ENCODE data around the gene XPO1. TPM values are rescaled to one million over a fixed set of nuclear protein-coding genes. Genes with fewer than 3 reads are reported as not detected.
"Not testable (repeated sequence)": the region's sequence is repeated elsewhere in the genome, so short reads cannot be mapped to it uniquely, and the experiment has no call there.

The XPO1 gene
- total RNA-seq, 1 donor from 2014 or later: 221 TPM

DNA sequence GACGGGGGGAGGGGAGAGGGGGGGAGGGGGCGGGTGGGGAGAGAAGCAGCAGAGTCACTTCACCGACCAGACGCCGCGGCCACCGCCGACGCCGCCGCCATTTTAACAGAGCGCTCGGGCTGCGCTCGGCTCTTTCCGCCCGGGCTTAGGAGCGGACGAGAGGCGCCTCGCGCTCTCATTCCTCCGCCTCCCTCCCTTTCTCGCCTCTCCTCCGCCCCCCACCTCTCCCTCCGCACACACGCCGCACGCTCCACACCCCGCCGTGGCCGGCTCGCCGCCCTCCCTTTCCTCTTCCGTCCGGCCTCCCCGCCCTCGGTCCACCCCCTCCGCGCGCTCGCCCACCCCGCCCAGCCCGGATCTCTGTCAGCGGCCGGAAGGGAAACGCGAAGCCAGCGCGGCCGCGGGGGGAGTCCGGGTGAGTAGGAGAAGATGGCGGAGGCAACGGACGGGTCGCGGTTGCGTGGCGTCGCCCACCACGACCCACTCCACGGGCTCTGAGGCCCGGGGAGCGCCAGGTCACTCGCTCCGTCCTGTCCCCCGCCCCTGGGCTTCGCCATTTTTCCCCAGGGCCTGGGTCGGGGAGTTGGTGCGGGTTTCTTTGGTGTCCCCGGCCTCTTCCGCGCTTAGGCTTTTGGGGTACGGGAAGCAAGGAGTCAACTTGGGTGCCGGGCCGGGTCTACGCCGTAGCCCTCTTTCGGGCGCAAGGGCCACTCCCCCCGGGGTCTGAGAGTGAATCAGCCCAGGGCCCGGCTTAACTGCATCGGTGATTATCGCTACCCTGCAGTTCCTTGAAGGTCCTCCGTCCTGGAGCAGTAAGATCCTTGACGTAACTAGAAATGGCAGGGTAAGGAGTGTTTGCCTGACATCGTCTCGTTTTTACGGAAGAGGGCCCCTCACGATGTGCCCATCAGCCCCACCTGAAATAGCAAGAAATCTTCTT, 66.9 kb downstream of the XPO1 start, which contains the start of gene USP34:
Gene USP34 (minus strand): TSS at position 123 of the 940 bp plus-strand sequence. CDS start 395 bp downstream, outside the sequence.
- no peaks in the 10 kb centered on the region for H3K27me3 Mint-ChIP-seq (ENCODE audit: low read depth)
- H3K4me3 Mint-ChIP-seq (ENCODE audit: low read depth): peak within 1 kb of the TSS; percentile 92
- intact Hi-C loops (cut with micrococcal nuclease): loop anchor here (1.0 to 2.0 kb wide), 5 partner anchors 45 to 454 kb away; partner anchors contain the start of genes FAM161A, PEX13 and XPO1
- H3K4me1 Mint-ChIP-seq (ENCODE audit: low read depth): peaks cover 24% of the 10 kb centered on the region
- peaks cover 21% of the 10 kb centered on the region for H3K36me3 Mint-ChIP-seq (ENCODE audit: low read depth)
- H3K9me3 Mint-ChIP-seq: no peaks in the 10 kb centered on the region
- DNase-seq (ENCODE audit: low spot score): peak; percentile 91
- H3K27ac Mint-ChIP-seq: peak within 1 kb of the TSS; percentile 93

DNA sequence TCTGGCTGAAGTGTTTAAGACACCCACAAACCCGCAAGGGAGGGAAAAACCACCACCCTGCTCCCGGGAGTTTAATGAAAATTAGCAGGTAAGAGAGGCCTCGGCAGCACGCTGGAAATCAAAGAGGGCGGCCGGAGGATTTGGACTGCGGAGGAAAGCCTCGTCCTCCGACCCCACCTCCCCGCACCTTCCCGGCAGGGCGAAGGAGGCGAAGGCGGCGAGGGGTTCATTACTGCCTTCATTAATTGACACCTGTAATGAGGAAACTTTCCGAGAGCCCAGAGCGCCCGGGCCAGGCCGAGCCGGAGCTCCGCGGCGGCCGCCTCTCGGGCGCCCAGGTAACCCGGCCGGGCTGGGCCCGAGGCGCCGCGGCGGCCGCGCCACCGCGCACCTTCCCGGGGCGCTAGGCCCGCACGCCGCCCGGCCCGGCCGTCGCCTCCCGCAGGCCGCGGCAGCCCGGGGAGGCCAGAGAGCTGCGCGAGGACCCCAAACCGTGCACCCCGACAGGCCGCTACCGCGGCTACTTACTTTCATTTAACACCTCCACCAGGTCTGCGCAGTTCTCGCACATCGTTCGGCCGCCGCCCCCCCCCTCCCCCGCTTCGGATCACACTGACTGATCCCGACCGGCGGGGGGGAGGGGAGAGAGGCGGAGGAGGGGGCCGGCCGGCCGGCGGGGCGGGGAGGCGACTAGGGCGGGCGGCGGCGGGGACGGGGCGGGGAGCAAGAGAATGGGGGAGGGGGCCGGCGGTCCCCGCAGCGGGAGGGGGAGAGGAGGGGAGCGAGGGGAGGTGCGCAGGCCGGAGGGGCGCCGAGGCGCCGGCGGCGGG, 67.8 kb downstream of the XPO1 start:
- H3K4me1 Mint-ChIP-seq (ENCODE audit: low read depth): peaks cover 25% of the 10 kb centered on the region
- H3K27me3 Mint-ChIP-seq (ENCODE audit: low read depth): no peaks in the 10 kb centered on the region
- peak overlapping the region; percentile 91 for H3K4me3 Mint-ChIP-seq (ENCODE audit: low read depth)
- H3K36me3 Mint-ChIP-seq (ENCODE audit: low read depth): peaks cover 21% of the 10 kb centered on the region
- intact Hi-C loops (cut with micrococcal nuclease): loop anchor here (2.0 kb wide), 2 partner anchors 294 to 454 kb away; partner anchors contain the start of gene PEX13
- peak; percentile 66 for DNase-seq (ENCODE audit: low spot score)
- H3K27ac Mint-ChIP-seq: peak overlapping the region; percentile 92
- no peaks in the 10 kb centered on the region for H3K9me3 Mint-ChIP-seq

DNA sequence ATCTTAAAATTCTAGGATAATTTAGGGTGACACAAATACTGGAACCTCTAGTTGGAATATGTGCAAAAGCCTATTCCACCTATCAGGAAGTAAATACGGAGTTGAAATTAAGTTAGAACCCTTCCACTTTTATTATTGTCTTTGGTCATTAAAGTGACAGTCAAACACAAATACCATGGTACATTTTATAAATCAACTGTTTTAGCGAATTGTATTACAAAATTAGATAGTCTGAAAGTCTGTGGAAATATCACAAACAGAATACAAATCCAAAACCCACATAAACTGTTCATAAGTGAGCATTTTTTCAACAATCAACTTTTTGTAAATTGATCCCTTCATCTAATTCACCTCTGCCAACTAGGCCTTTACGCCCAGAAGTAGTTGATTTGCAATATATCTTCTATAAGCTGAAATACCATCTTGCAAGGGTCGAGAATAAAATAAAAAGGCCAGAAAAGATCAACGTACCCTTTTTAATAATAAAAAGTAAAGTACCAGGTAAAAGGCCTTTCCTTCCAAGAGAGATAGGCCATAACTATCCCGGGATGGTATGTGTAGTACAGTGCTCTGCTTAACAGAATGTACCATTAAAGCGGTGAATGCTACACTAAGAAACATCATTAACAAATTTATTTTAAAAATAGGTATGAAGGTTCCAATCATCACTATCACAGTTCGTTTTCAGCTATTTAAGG, 68.6 kb downstream of the XPO1 start:
- Mint-ChIP-seq H3K36me3 (ENCODE audit: low read depth) (peaks cover 21% of the 10 kb centered on the region), H3K27me3 (ENCODE audit: low read depth) (no peaks in the 10 kb centered on the region)

DNA sequence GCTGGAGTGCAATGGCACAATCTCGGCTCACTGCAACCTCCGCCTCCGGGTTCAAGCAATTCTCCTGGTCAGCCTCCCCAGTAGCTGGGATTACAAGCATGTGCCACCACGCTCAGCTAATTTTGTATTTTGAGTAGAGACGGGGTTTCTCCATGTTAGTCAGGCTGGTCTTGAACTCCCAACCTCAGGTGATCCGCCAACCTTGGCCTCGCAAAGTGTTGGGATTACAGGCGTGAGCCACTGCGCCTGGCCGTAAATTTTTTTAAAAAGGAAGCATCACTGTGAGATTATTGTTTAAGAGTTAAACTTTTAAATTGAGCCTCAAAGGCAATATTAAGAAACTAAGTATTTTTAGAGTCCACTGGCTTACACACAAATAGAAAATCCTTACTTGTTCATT, 69.9 kb downstream of the XPO1 start:
- intact Hi-C loops (cut with micrococcal nuclease); H3K4me3 Mint-ChIP-seq (ENCODE audit: low read depth); H3K27me3 Mint-ChIP-seq (ENCODE audit: low read depth); H3K9me3 Mint-ChIP-seq; DNase-seq (ENCODE audit: low spot score); H3K27ac Mint-ChIP-seq: not testable (repeated sequence)
- H3K36me3 Mint-ChIP-seq (ENCODE audit: low read depth): peaks cover 21% of the 10 kb centered on the region
- peaks cover 35% of the 10 kb centered on the region for H3K4me1 Mint-ChIP-seq (ENCODE audit: low read depth)

More for the DNA sequence above, 68.6 kb downstream of the XPO1 start:
- Mint-ChIP-seq H3K9me3 (no peaks in the 10 kb centered on the region), H3K4me3 (ENCODE audit: low read depth) (peak overlapping the region; percentile 91), H3K27ac (peak overlapping the region; percentile 92), H3K4me1 (ENCODE audit: low read depth) (peaks cover 30% of the 10 kb centered on the region)
- intact Hi-C loops (cut with micrococcal nuclease): loop anchor here (2.0 kb wide), 2 partner anchors 293 to 453 kb away; partner anchors contain the start of gene PEX13
- DNase-seq (ENCODE audit: low spot score): no peak

DNA sequence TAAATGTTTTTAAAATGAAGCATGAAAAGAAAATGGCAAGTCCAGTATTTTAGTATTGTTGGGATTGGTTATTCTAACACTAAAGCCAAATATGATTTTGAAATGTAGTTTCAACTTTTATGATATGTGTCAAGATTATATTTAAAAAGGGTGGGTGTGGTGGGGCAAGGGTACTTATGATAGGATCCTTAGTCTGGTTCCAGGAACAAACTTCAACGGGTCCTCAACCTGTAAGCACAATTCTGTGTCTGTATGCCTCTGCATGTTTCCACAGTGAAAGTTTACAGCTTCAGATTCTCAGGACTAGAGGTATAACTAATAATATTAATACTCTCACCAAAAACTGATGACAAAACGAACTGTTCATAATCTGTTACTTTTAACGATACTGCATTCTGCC, 73.1 kb downstream of the XPO1 start:
- intact Hi-C loops (cut with micrococcal nuclease): no loop called here
- Mint-ChIP-seq H3K27me3 (ENCODE audit: low read depth) (no peaks in the 10 kb centered on the region), H3K9me3 (no peaks in the 10 kb centered on the region), H3K4me1 (ENCODE audit: low read depth) (peaks cover 32% of the 10 kb centered on the region), H3K36me3 (ENCODE audit: low read depth) (peaks cover 17% of the 10 kb centered on the region), H3K4me3 (ENCODE audit: low read depth) (no peak overlapping the region), H3K27ac (no peak overlapping the region)
- no peak for DNase-seq (ENCODE audit: low spot score)

DNA sequence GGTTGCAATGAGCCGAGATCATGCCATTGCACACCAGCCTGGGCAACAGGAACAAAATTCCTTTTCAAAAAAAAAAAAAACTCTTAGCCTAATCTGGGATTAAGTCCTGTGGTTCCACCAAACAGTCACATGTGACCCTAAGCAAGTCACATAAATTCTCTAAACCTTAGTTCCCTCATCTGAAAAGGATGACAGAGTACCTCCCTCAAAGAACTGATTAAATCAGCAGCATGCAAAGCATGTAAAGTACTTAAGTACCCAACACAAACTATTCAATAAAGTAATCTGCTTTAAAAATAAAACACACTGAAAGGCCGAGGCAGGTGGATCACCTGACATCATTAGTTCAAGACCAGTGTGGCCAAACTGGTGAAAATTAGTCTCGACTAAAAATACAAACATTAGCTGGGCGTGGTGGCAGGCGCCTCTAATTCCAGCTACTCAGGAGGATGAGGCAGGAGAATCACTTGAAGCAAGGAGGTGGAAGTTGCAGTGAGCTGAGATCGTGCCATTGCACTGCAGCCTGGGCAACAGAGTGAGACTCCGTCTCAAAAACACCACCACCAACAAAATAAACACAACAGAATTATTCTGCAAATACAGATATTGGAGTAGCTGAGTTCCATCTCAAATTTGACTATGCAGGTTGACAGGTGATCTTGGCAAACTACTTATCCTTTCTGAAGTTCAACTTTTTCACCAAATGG, 74.2 kb downstream of the XPO1 start:
- no peak for DNase-seq (ENCODE audit: low spot score)
- Mint-ChIP-seq H3K27me3 (ENCODE audit: low read depth) (no peaks in the 10 kb centered on the region), H3K4me3 (ENCODE audit: low read depth) (no peak overlapping the region), H3K4me1 (ENCODE audit: low read depth) (peaks cover 26% of the 10 kb centered on the region), H3K27ac (no peak overlapping the region), H3K36me3 (ENCODE audit: low read depth) (peaks cover 14% of the 10 kb centered on the region), H3K9me3 (no peaks in the 10 kb centered on the region)
- intact Hi-C loops (cut with micrococcal nuclease): no loop called here

DNA sequence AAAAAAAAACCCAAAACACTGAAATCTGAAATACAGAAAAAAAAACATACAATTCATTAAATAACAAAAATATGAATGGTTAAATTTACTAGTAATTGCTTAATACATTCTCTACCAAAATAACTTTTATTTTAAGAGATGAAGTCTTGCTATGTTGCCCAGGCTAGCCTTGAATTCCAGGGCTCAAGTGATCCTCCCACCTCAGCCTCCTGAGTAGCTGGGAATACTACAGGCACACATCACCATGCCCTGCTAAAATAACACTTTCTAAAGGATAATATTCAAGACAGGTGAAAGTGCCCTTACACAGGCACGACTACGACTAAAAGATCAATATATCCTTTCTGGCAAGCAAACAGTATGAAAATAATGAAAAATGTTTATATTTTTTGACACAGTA, 76.8 kb downstream of the XPO1 start:
- Mint-ChIP-seq H3K9me3 (no peaks in the 10 kb centered on the region), H3K36me3 (ENCODE audit: low read depth) (peaks cover 10% of the 10 kb centered on the region), H3K4me1 (ENCODE audit: low read depth) (peaks cover 30% of the 10 kb centered on the region), H3K27me3 (ENCODE audit: low read depth) (no peaks in the 10 kb centered on the region), H3K4me3 (ENCODE audit: low read depth) (no peak overlapping the region), H3K27ac (no peak overlapping the region)
- no peak for DNase-seq (ENCODE audit: low spot score)
- intact Hi-C loops (cut with micrococcal nuclease): no loop called here

DNA sequence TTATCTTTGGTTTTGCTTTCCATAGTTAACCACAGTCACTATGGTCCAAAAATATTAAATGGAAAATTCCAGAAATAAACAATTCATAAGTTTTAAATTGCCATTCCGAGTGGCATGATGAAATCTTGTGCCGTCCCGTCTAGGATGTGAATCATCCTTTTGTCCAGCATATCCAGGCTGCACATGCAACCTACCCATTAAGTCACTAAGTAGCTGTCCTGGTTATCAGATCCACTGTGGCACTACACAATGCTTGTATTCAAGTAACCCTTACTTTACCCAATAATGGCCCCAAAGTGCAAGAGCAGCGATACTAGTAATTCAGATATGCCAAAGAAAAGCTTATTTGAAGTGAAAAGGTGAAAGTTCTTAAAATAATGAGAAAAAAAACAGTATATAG, 78.0 kb downstream of the XPO1 start:
- Mint-ChIP-seq H3K9me3 (no peaks in the 10 kb centered on the region), H3K4me3 (ENCODE audit: low read depth) (no peak overlapping the region), H3K4me1 (ENCODE audit: low read depth) (peaks cover 33% of the 10 kb centered on the region), H3K27ac (no peak overlapping the region), H3K36me3 (ENCODE audit: low read depth) (peaks cover 19% of the 10 kb centered on the region), H3K27me3 (ENCODE audit: low read depth) (no peaks in the 10 kb centered on the region)
- DNase-seq (ENCODE audit: low spot score): no peak
- intact Hi-C loops (cut with micrococcal nuclease): no loop called here

DNA sequence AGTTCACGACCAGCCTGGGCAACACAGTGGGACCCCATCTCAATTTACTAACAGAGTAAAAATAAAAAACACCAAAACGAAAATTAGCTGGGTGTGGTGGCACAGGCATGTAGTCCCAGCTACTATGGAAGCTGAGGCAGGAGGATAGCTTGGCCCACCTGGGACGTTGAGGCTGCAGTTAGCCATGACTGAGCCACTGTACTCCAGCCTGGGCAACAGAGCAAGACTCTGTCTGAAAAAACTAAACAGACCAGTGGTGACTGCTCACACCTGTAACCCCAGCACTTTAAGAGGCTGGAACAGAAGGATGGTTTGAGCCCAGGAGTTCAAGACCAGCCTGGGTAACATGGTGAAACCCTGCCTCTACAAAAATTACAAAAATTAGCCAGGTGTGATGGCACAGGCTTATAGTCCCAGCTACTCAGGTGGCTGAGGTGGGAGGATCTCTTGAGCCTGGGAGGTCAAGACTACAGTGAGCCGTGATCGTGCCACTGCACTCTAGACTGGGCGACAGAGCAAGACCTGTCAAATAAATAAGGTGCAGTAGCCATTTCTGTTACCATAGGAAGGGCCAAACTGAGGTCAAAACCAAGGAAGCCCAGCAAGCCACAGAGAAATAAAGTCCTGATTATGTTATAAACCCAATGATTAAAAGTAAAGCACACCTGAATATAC, 81.3 kb downstream of the XPO1 start:
- Mint-ChIP-seq H3K9me3 (no peaks in the 10 kb centered on the region), H3K4me3 (ENCODE audit: low read depth) (no peak overlapping the region), H3K27ac (no peak overlapping the region), H3K27me3 (ENCODE audit: low read depth) (no peaks in the 10 kb centered on the region), H3K4me1 (ENCODE audit: low read depth) (peaks cover 25% of the 10 kb centered on the region), H3K36me3 (ENCODE audit: low read depth) (peaks cover 24% of the 10 kb centered on the region)
- intact Hi-C loops (cut with micrococcal nuclease): no loop called here
- DNase-seq (ENCODE audit: low spot score): no peak

DNA sequence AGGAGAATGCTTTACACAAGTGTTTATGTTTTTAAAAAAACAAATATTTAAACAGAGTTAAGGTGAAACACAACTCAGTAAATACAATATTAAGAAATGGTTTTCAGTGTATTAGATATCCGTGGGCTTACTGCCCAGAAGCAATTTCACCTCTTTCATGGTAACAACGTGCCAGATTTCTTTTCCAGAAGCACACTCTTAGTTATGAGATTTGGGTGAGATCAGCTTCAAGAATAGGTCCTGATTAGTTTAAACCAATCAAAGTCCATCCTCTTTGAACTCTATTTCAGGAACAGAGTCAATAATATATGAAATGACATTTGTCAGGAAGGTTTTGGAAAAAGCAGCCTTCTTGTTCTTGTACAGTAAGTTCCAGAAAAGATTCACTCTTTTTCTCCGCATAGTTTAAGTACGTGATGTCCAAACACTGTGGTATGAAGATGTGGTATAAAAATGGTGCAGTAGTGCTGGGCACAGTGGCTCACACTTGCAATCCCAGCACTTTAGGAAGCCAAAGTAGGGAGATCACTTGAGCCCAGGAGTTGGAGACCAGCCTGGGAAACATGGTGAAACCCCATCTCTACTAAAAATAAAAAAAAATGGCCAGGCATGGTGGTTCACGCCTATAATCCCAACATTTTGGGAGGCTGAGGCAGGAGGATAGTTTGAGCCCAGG, 81.9 kb downstream of the XPO1 start:
- peaks cover 30% of the 10 kb centered on the region for H3K36me3 Mint-ChIP-seq (ENCODE audit: low read depth)
- H3K4me3 Mint-ChIP-seq (ENCODE audit: low read depth): no peak overlapping the region
- peaks cover 22% of the 10 kb centered on the region for H3K4me1 Mint-ChIP-seq (ENCODE audit: low read depth)
- H3K27ac Mint-ChIP-seq: no peak overlapping the region
- H3K9me3 Mint-ChIP-seq: no peaks in the 10 kb centered on the region
- intact Hi-C loops (cut with micrococcal nuclease): no loop called here
- DNase-seq (ENCODE audit: low spot score): no peak
- H3K27me3 Mint-ChIP-seq (ENCODE audit: low read depth): no peaks in the 10 kb centered on the region

DNA sequence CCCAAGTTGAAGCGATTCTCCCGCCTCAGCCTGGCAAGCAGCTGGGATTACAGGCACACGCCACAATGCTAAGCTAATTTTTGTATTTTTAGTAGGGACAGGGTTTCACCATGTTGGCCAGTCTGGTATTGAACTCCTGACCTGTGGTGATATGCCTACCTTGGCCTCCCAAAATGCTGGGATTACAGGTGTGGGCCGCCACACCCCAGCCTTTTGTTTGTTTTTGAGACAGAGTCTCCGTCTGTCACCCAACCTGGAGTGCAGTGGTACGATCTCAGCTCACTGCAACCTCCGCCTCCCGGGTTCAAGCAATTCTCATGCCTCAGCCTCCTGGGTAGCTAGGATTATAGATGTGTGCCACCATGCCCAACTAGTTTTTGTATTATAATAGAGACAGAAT, 83.2 kb downstream of the XPO1 start:
- DNase-seq (ENCODE audit: low spot score); intact Hi-C loops (cut with micrococcal nuclease); H3K9me3 Mint-ChIP-seq; H3K4me3 Mint-ChIP-seq (ENCODE audit: low read depth); H3K27ac Mint-ChIP-seq; H3K27me3 Mint-ChIP-seq (ENCODE audit: low read depth): not testable (repeated sequence)
- Mint-ChIP-seq H3K36me3 (ENCODE audit: low read depth) (peaks cover 36% of the 10 kb centered on the region), H3K4me1 (ENCODE audit: low read depth) (peaks cover 19% of the 10 kb centered on the region)
